CD4-positive, alpha-beta T cell treated with Interleukin-12 subunit alpha and Interleukin-12 subunit beta, for 1 hour (primary cell): ENCODE measurements around the gene LIPT1.
"Not testable (repeated sequence)": the region's sequence is repeated elsewhere in the genome, so short reads cannot be mapped to it uniquely, and the experiment has no call there.

Experiments used
- DNase-seq: peaks from one replicate; pipeline ENCODE4 v3.0.0-alpha.2; 2020

LIPT1 gene

GRCh38 chr2:99154643-99155536 is at the start of gene LIPT1, which contains the start of gene TSGA10:
TSS of gene LIPT1 (plus strand) at chr2:99154967. CDS start at chr2:99161958, 6,991 bp downstream.
TSS of gene TSGA10 (minus strand) at chr2:99154942. CDS start at chr2:99109439, 45,503 bp downstream.
- DNase-seq: peak; percentile 90

GRCh38 chr2:99106913-99107312 is 47.9 kb upstream of the LIPT1 start:
- DNase-seq: no peak

- DNase-seq: no peak
Measured at GRCh38 chr2:99111236-99111635, 43.5 kb upstream of the LIPT1 start.

- no peak for DNase-seq
Measured at GRCh38 chr2:99111945-99112344, 42.8 kb upstream of the LIPT1 start.

GRCh38 chr2:99112617-99113016 is 42.1 kb upstream of the LIPT1 start:
- no peak for DNase-seq

- DNase-seq: no peak
Measured at GRCh38 chr2:99127981-99128380, 26.8 kb upstream of the LIPT1 start.

- not testable (repeated sequence) for DNase-seq
Measured at GRCh38 chr2:99135044-99135556, 19.7 kb upstream of the LIPT1 start.

GRCh38 chr2:99139003-99139402 is 15.8 kb upstream of the LIPT1 start:
- no peak for DNase-seq

- DNase-seq: no peak
Measured at GRCh38 chr2:99140056-99140859, 14.5 kb upstream of the LIPT1 start.

GRCh38 chr2:99140860-99141109 is 14.0 kb upstream of the LIPT1 start:
- DNase-seq: no peak

- peak; percentile 98 for DNase-seq
Measured at GRCh38 chr2:99141110-99142108, 13.4 kb upstream of the LIPT1 start, which contains the start of gene C2orf15. TSS of gene C2orf15 (plus strand) at chr2:99141707. CDS start at chr2:99150559, 8,852 bp downstream.

GRCh38 chr2:99150706-99151105 is 4.1 kb upstream of the LIPT1 start:
- DNase-seq: no peak

- no peak for DNase-seq
Measured at GRCh38 chr2:99152199-99152895, 2.4 kb upstream of the LIPT1 start.

GRCh38 chr2:99153921-99154604 is 704 bp upstream of the LIPT1 start:
- no peak for DNase-seq

GRCh38 chr2:99156891-99157290 is 2.1 kb downstream of the LIPT1 start:
- DNase-seq: no peak

- no peak for DNase-seq
Measured at GRCh38 chr2:99158599-99158998, 3.8 kb downstream of the LIPT1 start.

- no peak for DNase-seq
Measured at GRCh38 chr2:99159594-99159993, 4.8 kb downstream of the LIPT1 start.

GRCh38 chr2:99166218-99166617 is 11.5 kb downstream of the LIPT1 start:
- no peak for DNase-seq

GRCh38 chr2:99169534-99169933 is 14.8 kb downstream of the LIPT1 start:
- no peak for DNase-seq

- no peak for DNase-seq
Measured at GRCh38 chr2:99171377-99172140, 16.8 kb downstream of the LIPT1 start.
